GM23338 (cell line): ENCODE data around the gene GRAMD1B. TPM values are rescaled to one million over a fixed set of nuclear protein-coding genes. Genes with fewer than 3 reads are reported as not detected.

Source experiments
- ATAC-seq: fragments of 200-7000 bp; cut with Tn5 transposase; 3 replicates; pipeline ENCODE4 v1.9.1; 2020
- DNase-seq: peaks from one replicate; pipeline ENCODE4 v3.0.0-alpha.2; 2015; ENCODE audit warnings: low spot score
- H2AFZ ChIP-seq: fragments of 200-600 bp; sonication (generic); 2 replicates; pipeline ENCODE4 v1.8.0; 2016; ENCODE audit warnings: antibody characterized with exemption, mild to moderate bottlenecking, moderate library complexity
- H3F3A ChIP-seq: fragments of 200-600 bp; sonication (generic); replicated peaks from 2 replicates; pipeline ENCODE4 v1.8.0; 2017; ENCODE audit warnings: antibody characterized with exemption, mixed run types, low read depth
- H3K27ac ChIP-seq: fragments of 200-600 bp; sonication (generic); 2 replicates; pipeline ENCODE4 v1.6.1; 2016; ENCODE audit warnings: low read depth
- H3K27me3 ChIP-seq: fragments of 200-600 bp; sonication (generic); 2 replicates; pipeline ENCODE4 v1.8.0; 2016; ENCODE audit warnings: mild to moderate bottlenecking, mixed run types, moderate library complexity; ENCODE audit not compliant: insufficient read depth
- H3K36me3 ChIP-seq: fragments of 200-600 bp; sonication (generic); 2 replicates; pipeline ENCODE4 v1.8.0; 2016; ENCODE audit warnings: mild to moderate bottlenecking; ENCODE audit not compliant: insufficient read depth
- H3K4me1 ChIP-seq: fragments of 200-600 bp; sonication (generic); 2 replicates; pipeline ENCODE4 v1.8.0; 2016; ENCODE audit warnings: mild to moderate bottlenecking, moderate library complexity; ENCODE audit not compliant: insufficient read depth
- H3K4me2 ChIP-seq: fragments of 200-600 bp; sonication (generic); 2 replicates; pipeline ENCODE4 v1.7.1; 2017; ENCODE audit warnings: mixed run types
- H3K4me3 ChIP-seq: fragments of 200-600 bp; sonication (generic); 2 replicates; pipeline ENCODE4 v1.6.1; 2016; ENCODE audit warnings: mixed run types
- H3K79me2 ChIP-seq: fragments of 200-600 bp; sonication (generic); replicated peaks from 2 replicates; pipeline ENCODE4 v1.8.0; 2017; ENCODE audit warnings: mild to moderate bottlenecking; ENCODE audit not compliant: insufficient read depth
- H3K9me2 ChIP-seq: fragments of 200-600 bp; sonication (generic); 2 replicates; pipeline ENCODE4 v1.8.0; 2017; ENCODE audit not compliant: insufficient read depth
- H4K20me1 ChIP-seq: fragments of 200-600 bp; sonication (generic); replicated peaks from 2 replicates; pipeline ENCODE4 v1.8.0; 2017; ENCODE audit warnings: mild to moderate bottlenecking; ENCODE audit not compliant: insufficient read depth
- H3K27ac Mint-ChIP-seq: 2 replicates; pipeline ENCODE4 v1.8.0; 2020; ENCODE audit warnings: inconsistent platforms, mild to moderate bottlenecking, moderate library complexity, mixed read lengths
- H3K27me3 Mint-ChIP-seq: 3 replicates; pipeline ENCODE4 v1.8.0; 2022; ENCODE audit warnings: low read depth, mild to moderate bottlenecking, moderate library complexity, mixed read lengths, inconsistent platforms; ENCODE audit not compliant: insufficient read depth, poor library complexity
- H3K36me3 Mint-ChIP-seq: 3 replicates; pipeline ENCODE4 v1.8.0; 2021; ENCODE audit warnings: low read depth, mild to moderate bottlenecking, inconsistent platforms, moderate library complexity, mixed read lengths
- H3K4me1 Mint-ChIP-seq: 3 replicates; pipeline ENCODE4 v1.8.0; 2020; ENCODE audit warnings: mild to moderate bottlenecking, inconsistent platforms, mixed read lengths
- H3K4me3 Mint-ChIP-seq: 3 replicates; pipeline ENCODE4 v1.8.0; 2021; ENCODE audit warnings: moderate library complexity, mild to moderate bottlenecking, inconsistent platforms, mixed read lengths
- H3K9me3 Mint-ChIP-seq: 3 replicates; pipeline ENCODE4 v1.8.0; 2020; ENCODE audit warnings: moderate library complexity, mild to moderate bottlenecking, inconsistent platforms, mixed read lengths
- CREB1 ChIP-seq: fragments of 250-450 bp; sonication (Bioruptor Pico); IDR thresholded peaks from 2 replicates; pipeline ENCODE4 v1.5.0; 2020; ENCODE audit warnings: low read depth, mild to moderate bottlenecking, moderate library complexity
- NANOG ChIP-seq: IDR thresholded peaks from 2 replicates; pipeline ENCODE4 v1.6.1; 2016; ENCODE audit warnings: antibody characterized with exemption, borderline replicate concordance
- POLR2AphosphoS5 ChIP-seq: IDR thresholded peaks from 2 replicates; pipeline ENCODE4 v1.6.1; 2016; ENCODE audit warnings: antibody characterized with exemption, low read depth
- ZNF331 ChIP-seq: fragments of 250-450 bp; sonication (Bioruptor Pico); IDR thresholded peaks from 2 replicates; pipeline ENCODE4 v1.5.0; 2020; ENCODE audit warnings: low read depth, mild to moderate bottlenecking, moderate library complexity
- polyA plus RNA-seq: library from polyadenylated mRNA; unstranded; fragments of >200 nt; fragmentation: Nextera tagmentation; extraction: Ambion mirVana; gene quantifications from 2 replicates; pipeline ENCODE4 v1.2.1, GENCODE V29; 2016
- total RNA-seq: library from RNA; depleted of rRNA; stranded (reverse); fragments of >200 nt; shearing (Covaris generic); gene quantifications from 2 replicates; pipeline ENCODE4 v1.2.3, GENCODE V29; 2014
- TF ChIP-seq, protein P1 (sequence below): fragments of 250-450 bp; sonication (Bioruptor Pico); IDR thresholded peaks from 2 replicates; pipeline ENCODE4 v1.5.0; 2020; ENCODE audit warnings: mild to moderate bottlenecking, moderate library complexity
- TF ChIP-seq, protein P2 (sequence below), 2 experiments: fragments of 200-600 bp in 1 of 2; sonication (generic) in 1 of 2; conservative IDR thresholded peaks; 2 replicates each; pipeline versions ENCODE4 v1.5.1 to v1.6.1; 2016 to 2017; ENCODE audit warnings: antibody characterized with exemption in 2 of 2, low read depth in 2 of 2, mild to moderate bottlenecking in 2 of 2, moderate library complexity in 1 of 2
- TF ChIP-seq, protein P3 (sequence below): IDR thresholded peaks from 2 replicates; pipeline ENCODE4 v1.6.1; 2016; ENCODE audit warnings: antibody characterized with exemption

GRAMD1B gene
- total and polyA plus RNA-seq, 2 experiments from 2014 or later = 3.7 to 24.3 TPM

DNA sequence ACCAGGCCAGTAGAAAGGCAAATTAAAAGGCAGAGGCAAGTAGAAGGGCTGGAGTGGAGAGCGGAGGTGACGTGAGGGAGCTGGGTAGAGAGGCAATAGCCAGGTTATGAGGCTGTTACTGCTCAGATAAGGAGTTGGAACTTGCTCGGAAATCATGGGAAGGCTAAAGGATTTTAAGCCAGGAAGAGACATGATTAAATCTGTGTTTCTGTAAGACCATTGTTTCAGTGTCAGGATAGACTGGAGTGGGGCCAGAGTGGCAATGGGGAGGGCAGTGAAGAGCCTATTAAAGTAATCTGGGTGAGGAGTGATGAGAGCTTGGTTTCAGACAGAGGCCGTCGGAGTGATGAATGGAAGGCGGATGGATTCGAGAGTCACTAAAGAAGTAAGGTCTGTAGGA, 39.0 kb downstream of the GRAMD1B start (continued):
- TF ChIP-seq, protein P1, sequence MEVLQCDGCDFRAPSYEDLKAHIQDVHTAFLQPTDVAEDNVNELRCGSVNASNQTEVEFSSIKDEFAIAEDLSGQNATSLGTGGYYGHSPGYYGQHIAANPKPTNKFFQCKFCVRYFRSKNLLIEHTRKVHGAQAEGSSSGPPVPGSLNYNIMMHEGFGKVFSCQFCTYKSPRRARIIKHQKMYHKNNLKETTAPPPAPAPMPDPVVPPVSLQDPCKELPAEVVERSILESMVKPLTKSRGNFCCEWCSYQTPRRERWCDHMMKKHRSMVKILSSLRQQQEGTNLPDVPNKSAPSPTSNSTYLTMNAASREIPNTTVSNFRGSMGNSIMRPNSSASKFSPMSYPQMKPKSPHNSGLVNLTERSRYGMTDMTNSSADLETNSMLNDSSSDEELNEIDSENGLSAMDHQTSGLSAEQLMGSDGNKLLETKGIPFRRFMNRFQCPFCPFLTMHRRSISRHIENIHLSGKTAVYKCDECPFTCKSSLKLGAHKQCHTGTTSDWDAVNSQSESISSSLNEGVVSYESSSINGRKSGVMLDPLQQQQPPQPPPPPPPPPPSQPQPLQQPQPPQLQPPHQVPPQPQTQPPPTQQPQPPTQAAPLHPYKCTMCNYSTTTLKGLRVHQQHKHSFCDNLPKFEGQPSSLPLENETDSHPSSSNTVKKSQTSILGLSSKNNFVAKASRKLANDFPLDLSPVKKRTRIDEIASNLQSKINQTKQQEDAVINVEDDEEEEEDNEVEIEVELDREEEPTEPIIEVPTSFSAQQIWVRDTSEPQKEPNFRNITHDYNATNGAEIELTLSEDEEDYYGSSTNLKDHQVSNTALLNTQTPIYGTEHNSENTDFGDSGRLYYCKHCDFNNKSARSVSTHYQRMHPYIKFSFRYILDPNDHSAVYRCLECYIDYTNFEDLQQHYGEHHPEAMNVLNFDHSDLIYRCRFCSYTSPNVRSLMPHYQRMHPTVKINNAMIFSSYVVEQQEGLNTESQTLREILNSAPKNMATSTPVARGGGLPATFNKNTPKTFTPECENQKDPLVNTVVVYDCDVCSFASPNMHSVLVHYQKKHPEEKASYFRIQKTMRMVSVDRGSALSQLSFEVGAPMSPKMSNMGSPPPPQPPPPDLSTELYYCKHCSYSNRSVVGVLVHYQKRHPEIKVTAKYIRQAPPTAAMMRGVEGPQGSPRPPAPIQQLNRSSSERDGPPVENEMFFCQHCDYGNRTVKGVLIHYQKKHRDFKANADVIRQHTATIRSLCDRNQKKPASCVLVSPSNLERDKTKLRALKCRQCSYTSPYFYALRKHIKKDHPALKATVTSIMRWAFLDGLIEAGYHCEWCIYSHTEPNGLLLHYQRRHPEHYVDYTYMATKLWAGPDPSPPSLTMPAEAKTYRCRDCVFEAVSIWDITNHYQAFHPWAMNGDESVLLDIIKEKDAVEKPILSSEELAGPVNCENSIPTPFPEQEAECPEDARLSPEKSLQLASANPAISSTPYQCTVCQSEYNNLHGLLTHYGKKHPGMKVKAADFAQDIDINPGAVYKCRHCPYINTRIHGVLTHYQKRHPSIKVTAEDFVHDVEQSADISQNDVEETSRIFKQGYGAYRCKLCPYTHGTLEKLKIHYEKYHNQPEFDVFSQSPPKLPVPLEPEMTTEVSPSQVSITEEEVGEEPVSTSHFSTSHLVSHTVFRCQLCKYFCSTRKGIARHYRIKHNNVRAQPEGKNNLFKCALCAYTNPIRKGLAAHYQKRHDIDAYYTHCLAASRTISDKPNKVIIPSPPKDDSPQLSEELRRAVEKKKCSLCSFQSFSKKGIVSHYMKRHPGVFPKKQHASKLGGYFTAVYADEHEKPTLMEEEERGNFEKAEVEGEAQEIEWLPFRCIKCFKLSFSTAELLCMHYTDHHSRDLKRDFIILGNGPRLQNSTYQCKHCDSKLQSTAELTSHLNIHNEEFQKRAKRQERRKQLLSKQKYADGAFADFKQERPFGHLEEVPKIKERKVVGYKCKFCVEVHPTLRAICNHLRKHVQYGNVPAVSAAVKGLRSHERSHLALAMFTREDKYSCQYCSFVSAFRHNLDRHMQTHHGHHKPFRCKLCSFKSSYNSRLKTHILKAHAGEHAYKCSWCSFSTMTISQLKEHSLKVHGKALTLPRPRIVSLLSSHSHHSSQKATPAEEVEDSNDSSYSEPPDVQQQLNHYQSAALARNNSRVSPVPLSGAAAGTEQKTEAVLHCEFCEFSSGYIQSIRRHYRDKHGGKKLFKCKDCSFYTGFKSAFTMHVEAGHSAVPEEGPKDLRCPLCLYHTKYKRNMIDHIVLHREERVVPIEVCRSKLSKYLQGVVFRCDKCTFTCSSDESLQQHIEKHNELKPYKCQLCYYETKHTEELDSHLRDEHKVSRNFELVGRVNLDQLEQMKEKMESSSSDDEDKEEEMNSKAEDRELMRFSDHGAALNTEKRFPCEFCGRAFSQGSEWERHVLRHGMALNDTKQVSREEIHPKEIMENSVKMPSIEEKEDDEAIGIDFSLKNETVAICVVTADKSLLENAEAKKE (CRISPR knock-in tag) = no peak
- no peak for TF ChIP-seq POLR2AphosphoS5
- no peak for TF ChIP-seq ZNF331 (CRISPR knock-in tag)
- TF ChIP-seq CREB1 (CRISPR knock-in tag) = no peak
- TF ChIP-seq, protein P2, sequence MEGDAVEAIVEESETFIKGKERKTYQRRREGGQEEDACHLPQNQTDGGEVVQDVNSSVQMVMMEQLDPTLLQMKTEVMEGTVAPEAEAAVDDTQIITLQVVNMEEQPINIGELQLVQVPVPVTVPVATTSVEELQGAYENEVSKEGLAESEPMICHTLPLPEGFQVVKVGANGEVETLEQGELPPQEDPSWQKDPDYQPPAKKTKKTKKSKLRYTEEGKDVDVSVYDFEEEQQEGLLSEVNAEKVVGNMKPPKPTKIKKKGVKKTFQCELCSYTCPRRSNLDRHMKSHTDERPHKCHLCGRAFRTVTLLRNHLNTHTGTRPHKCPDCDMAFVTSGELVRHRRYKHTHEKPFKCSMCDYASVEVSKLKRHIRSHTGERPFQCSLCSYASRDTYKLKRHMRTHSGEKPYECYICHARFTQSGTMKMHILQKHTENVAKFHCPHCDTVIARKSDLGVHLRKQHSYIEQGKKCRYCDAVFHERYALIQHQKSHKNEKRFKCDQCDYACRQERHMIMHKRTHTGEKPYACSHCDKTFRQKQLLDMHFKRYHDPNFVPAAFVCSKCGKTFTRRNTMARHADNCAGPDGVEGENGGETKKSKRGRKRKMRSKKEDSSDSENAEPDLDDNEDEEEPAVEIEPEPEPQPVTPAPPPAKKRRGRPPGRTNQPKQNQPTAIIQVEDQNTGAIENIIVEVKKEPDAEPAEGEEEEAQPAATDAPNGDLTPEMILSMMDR (conservative IDR thresholded peaks at IDR 0.05; ENCODE audit: low read depth in 2 of 2) = no peak

DNA sequence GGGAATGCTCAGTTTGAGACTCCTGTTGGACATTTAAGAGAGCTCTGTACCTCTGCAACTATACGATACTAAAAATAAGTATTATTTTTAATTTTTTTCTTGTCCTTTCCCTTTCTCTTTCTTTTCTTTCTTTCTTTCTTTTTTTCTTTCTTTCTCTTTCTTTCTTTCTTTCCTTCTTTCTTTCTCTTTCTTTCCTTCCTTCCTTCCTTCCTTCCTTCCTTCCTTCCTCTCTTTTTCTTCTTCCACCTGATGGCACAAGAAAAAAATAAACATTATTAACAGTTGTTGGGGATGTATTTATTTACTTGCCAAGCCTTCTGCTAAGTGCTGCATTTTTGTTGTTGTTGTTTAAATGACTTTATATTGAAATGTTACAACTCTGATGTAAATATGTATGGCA, 39.5 kb downstream of the GRAMD1B start:
- H3K27ac Mint-ChIP-seq = no peak overlapping the region
- H3K79me2 ChIP-seq = no peaks in the 10 kb centered on the region
- H3K9me2 ChIP-seq = no peaks in the 10 kb centered on the region
- H3K27ac ChIP-seq = no peak overlapping the region
- H3K4me3 ChIP-seq = no peak overlapping the region
- H3K9me3 Mint-ChIP-seq = no peaks in the 10 kb centered on the region
- H3K4me1 Mint-ChIP-seq = 0 out of 3 replicates have a peak, but pooled peaks cover 3% of the 10 kb centered on the region
- no peak overlapping the region for H3K4me2 ChIP-seq
- H3K4me1 ChIP-seq = no peaks in the 10 kb centered on the region; the same call in 1 of the 2 replicates
- ATAC-seq = no peak
- no peak for DNase-seq
- peaks cover 2% of the 10 kb centered on the region for H3K27me3 Mint-ChIP-seq
- H3K36me3 Mint-ChIP-seq = no peaks in the 10 kb centered on the region
- no peak overlapping the region for H2AFZ ChIP-seq
- no peaks in the 10 kb centered on the region for H4K20me1 ChIP-seq
- H3K4me3 Mint-ChIP-seq = no peak overlapping the region
- H3K27me3 ChIP-seq = no peaks in the 10 kb centered on the region
- no peaks in the 10 kb centered on the region for H3F3A ChIP-seq
- H3K36me3 ChIP-seq = no peaks in the 10 kb centered on the region
- TF ChIP-seq NANOG (no peak), POLR2AphosphoS5 (no peak), ZNF331 (CRISPR knock-in tag) (no peak)
- TF ChIP-seq, protein P3, sequence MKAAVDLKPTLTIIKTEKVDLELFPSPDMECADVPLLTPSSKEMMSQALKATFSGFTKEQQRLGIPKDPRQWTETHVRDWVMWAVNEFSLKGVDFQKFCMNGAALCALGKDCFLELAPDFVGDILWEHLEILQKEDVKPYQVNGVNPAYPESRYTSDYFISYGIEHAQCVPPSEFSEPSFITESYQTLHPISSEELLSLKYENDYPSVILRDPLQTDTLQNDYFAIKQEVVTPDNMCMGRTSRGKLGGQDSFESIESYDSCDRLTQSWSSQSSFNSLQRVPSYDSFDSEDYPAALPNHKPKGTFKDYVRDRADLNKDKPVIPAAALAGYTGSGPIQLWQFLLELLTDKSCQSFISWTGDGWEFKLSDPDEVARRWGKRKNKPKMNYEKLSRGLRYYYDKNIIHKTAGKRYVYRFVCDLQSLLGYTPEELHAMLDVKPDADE = no peak
